ENCODE measurements around the gene PRPF8. TPM values are rescaled to one million over a fixed set of nuclear protein-coding genes. Genes with fewer than 3 reads are reported as not detected.
"Not testable (repeated sequence)": the region's sequence is repeated elsewhere in the genome, so short reads cannot be mapped to it uniquely, and the experiment has no call there.

The PRPF8 gene
- total RNA-seq, 1 donor from 2014 or later, result 185 TPM

- DNase-seq (ENCODE audit: low read depth), result no peak
- Histone ChIP-seq H3K4me3 (ENCODE audit: low read depth, low read length) (no peak overlapping the region), H3K27me3 (ENCODE audit: control insufficient read depth, insufficient read depth, low read length) (no peaks in the 10 kb centered on the region), H3K36me3 (ENCODE audit: control insufficient read depth, insufficient read depth, low read length) (no peaks in the 10 kb centered on the region)
- TF ChIP-seq CTCF (IDR thresholded peaks at IDR 0.05; ENCODE audit: insufficient read depth, low read length, poor library complexity, severe bottlenecking), result no peak
Observed at GRCh38 chr17:1686086-1686485, 1.4 kb upstream of the PRPF8 start.

- no peak for DNase-seq (ENCODE audit: low read depth)
Observed at GRCh38 chr17:1683459-1683858, 1.2 kb downstream of the PRPF8 start.

GRCh38 chr17:1676401-1676800, 8.3 kb downstream of the PRPF8 start:
- no peak for TF ChIP-seq CTCF (IDR thresholded peaks at IDR 0.05; ENCODE audit: insufficient read depth, low read length, poor library complexity, severe bottlenecking)
- no peak for DNase-seq (ENCODE audit: low read depth)
- peaks cover 10% of the 10 kb centered on the region for H3K36me3 ChIP-seq (ENCODE audit: control insufficient read depth, insufficient read depth, low read length)
- H3K27me3 ChIP-seq (ENCODE audit: control insufficient read depth, insufficient read depth, low read length), result no peaks in the 10 kb centered on the region
- H3K4me3 ChIP-seq (ENCODE audit: low read depth, low read length), result no peak overlapping the region

More at GRCh38 chr17:1683459-1683858, 1.2 kb downstream of the PRPF8 start:
- Histone ChIP-seq H3K36me3 (ENCODE audit: control insufficient read depth, insufficient read depth, low read length) (peaks cover 1% of the 10 kb centered on the region), H3K27me3 (ENCODE audit: control insufficient read depth, insufficient read depth, low read length) (no peaks in the 10 kb centered on the region), H3K4me3 (ENCODE audit: low read depth, low read length) (peak overlapping the region; percentile 91)
- TF ChIP-seq CTCF (IDR thresholded peaks at IDR 0.05; ENCODE audit: insufficient read depth, low read length, poor library complexity, severe bottlenecking), result no peak

GRCh38 chr17:1673041-1673785, 11.5 kb downstream of the PRPF8 start:
- TF ChIP-seq CTCF (IDR thresholded peaks at IDR 0.05; ENCODE audit: insufficient read depth, low read length, poor library complexity, severe bottlenecking), result no peak
- H3K27me3 ChIP-seq (ENCODE audit: control insufficient read depth, insufficient read depth, low read length), result no peaks in the 10 kb centered on the region
- no peak for DNase-seq (ENCODE audit: low read depth)
- H3K4me3 ChIP-seq (ENCODE audit: low read depth, low read length), result no peak overlapping the region
- peaks cover 8% of the 10 kb centered on the region for H3K36me3 ChIP-seq (ENCODE audit: control insufficient read depth, insufficient read depth, low read length)

- not testable (repeated sequence) for H3K27me3 ChIP-seq (ENCODE audit: control insufficient read depth, insufficient read depth, low read length); DNase-seq (ENCODE audit: low read depth); H3K36me3 ChIP-seq (ENCODE audit: control insufficient read depth, insufficient read depth, low read length); H3K4me3 ChIP-seq (ENCODE audit: low read depth, low read length)
Observed at GRCh38 chr17:1663934-1664333, 20.7 kb downstream of the PRPF8 start.

GRCh38 chr17:1661045-1661444, 23.6 kb downstream of the PRPF8 start:
- no peak for DNase-seq (ENCODE audit: low read depth)
- Histone ChIP-seq H3K36me3 (ENCODE audit: control insufficient read depth, insufficient read depth, low read length) (peaks cover 1% of the 10 kb centered on the region), H3K4me3 (ENCODE audit: low read depth, low read length) (no peak overlapping the region), H3K27me3 (ENCODE audit: control insufficient read depth, insufficient read depth, low read length) (no peaks in the 10 kb centered on the region)
- TF ChIP-seq CTCF (IDR thresholded peaks at IDR 0.05; ENCODE audit: insufficient read depth, low read length, poor library complexity, severe bottlenecking), result no peak

All from kidney epithelial cell (primary cell).